Kidney (tissue), 14 donors: ENCODE data around the gene EPYC. TPM values are rescaled to one million over a fixed set of nuclear protein-coding genes. Genes with fewer than 3 reads are reported as not detected.

Source experiments
- DNase-seq, 5 donors: peaks; one replicate each; pipeline ENCODE4 v3.0.0-alpha.2; 2013 to 2020
- FAIRE-seq: peaks from 2 replicates; lab custom pipeline; 2012; peaks lifted over from hg19 to GRCh38; lab: Jason Lieb, UNC
- H3K27ac ChIP-seq, 2 donors: one replicate each; pipeline ENCODE4 v1.7.0; 2013; ENCODE audit warnings: low read depth in 2 of 2, low read length in 2 of 2, inconsistent platforms in 1 of 2
- H3K27me3 ChIP-seq: one replicate; pipeline ENCODE4 v1.7.1; 2013; ENCODE audit warnings: low read length, inconsistent platforms; ENCODE audit not compliant: control insufficient read depth, insufficient read depth
- H3K36me3 ChIP-seq, 3 donors: one replicate each; pipeline versions ENCODE4 v1.7.0 to v1.7.1; 2013; ENCODE audit warnings: low read length in 3 of 3, control low read depth in 1 of 3, inconsistent platforms in 1 of 3; ENCODE audit not compliant: insufficient read depth in 3 of 3, control insufficient read depth in 2 of 3
- H3K4me1 ChIP-seq, 3 donors: one replicate each; pipeline versions ENCODE4 v1.7.0 to v1.7.1; 2013; ENCODE audit warnings: low read length in 3 of 3, inconsistent platforms in 1 of 3, low read depth in 1 of 3; ENCODE audit not compliant: control insufficient read depth in 2 of 3, insufficient read depth in 2 of 3
- H3K4me3 ChIP-seq, 3 donors: one replicate each; pipeline versions ENCODE4 v1.7.0 to v1.8.1; 2013; ENCODE audit warnings: low read length in 3 of 3, control low read depth in 1 of 3, inconsistent platforms in 1 of 3
- H3K9ac ChIP-seq, 3 donors: one replicate each; pipeline versions ENCODE4 v1.7.0 to v1.7.1; 2013; ENCODE audit warnings: low read length in 3 of 3, control low read depth in 1 of 3, inconsistent platforms in 1 of 3
- H3K9me3 ChIP-seq, 3 donors: one replicate each; pipeline versions ENCODE4 v1.7.0 to v1.7.1; 2013; ENCODE audit warnings: low read length in 3 of 3, control low read depth in 1 of 3, inconsistent platforms in 1 of 3; ENCODE audit not compliant: control insufficient read depth in 2 of 3, insufficient read depth in 1 of 3
- intact Hi-C: fragments of 100-400 bp; cut with DNase I; formaldehyde crosslinking; loops from one replicate; pipeline ENCODE4 v1.11.1; 2022
- polyA plus RNA-seq: library from polyadenylated mRNA; stranded (reverse); fragments of 350-450 nt; fragmentation: Illumina TruSeq; extraction: RNeasy Lipid Tissue Mini Kit (QIAGEN cat#74804); gene quantifications from one replicate; pipeline ENCODE4 v1.2.3, GENCODE V29; 2014; ENCODE audit warnings: low read depth, low replicate concordance; ENCODE audit not compliant: insufficient read depth
- total RNA-seq: library from RNA; stranded (reverse); fragmentation: NEBNext Ultra II Directional; extraction: Animal tissue kit (Norgen Biotek cat#: 25700); gene quantifications from one replicate; pipeline ENCODE4 v1.2.1, GENCODE V29; 2021
- TF ChIP-seq, protein P1 (sequence below): IDR thresholded peaks from 3 replicates; pipeline ENCODE4 v1.5.1; 2012; ENCODE audit warnings: mild to moderate bottlenecking, moderate library complexity, borderline replicate concordance; ENCODE audit not compliant: insufficient read depth; ENCODE audit errors: extremely low read depth
- donor health status: control.
- donor health status: control.
- donor health status: control.
- donor health status: control.
- donor health status: control.
- donor health status: DM: yes; HTN: yes; CAD: no.
- donor health status: Normal renal cell carcinoma (clear cell type).

Gene EPYC
- total and polyA plus RNA-seq, 2 donors from 2014 or later: not detected

DNA sequence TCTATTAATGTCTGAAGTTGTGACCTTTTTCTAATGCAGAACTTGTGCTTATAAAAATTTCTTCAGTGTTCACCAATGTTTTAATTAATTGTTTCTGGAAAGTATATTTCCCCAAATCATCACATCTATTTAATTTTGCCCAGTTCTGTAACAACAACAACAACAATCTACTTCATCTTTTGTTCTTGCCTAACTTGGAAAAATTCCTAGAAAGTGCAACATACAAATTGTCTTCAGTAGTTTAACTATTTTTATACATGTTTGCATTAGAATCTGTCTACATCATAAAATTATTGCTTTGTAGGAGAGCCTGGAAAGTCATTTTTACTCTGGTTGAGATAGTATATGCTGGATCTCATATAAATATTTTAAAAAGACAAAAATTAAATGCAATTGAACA is 88.3 kb downstream of the EPYC start:
- Histone ChIP-seq H3K27ac (no peak overlapping the region), H3K27me3 (no peaks in the 10 kb centered on the region), H3K4me1 (peaks cover 0 to under 1% (median 0%) of the 10 kb centered on the region in 3 donors), H3K36me3 (no peaks in the 10 kb centered on the region), H3K4me3 (no peak overlapping the region), H3K9me3 (no peaks in the 10 kb centered on the region), H3K9ac (no peak overlapping the region)
- intact Hi-C loops: no loop called here
- no peak for FAIRE-seq
- TF ChIP-seq, protein P1, sequence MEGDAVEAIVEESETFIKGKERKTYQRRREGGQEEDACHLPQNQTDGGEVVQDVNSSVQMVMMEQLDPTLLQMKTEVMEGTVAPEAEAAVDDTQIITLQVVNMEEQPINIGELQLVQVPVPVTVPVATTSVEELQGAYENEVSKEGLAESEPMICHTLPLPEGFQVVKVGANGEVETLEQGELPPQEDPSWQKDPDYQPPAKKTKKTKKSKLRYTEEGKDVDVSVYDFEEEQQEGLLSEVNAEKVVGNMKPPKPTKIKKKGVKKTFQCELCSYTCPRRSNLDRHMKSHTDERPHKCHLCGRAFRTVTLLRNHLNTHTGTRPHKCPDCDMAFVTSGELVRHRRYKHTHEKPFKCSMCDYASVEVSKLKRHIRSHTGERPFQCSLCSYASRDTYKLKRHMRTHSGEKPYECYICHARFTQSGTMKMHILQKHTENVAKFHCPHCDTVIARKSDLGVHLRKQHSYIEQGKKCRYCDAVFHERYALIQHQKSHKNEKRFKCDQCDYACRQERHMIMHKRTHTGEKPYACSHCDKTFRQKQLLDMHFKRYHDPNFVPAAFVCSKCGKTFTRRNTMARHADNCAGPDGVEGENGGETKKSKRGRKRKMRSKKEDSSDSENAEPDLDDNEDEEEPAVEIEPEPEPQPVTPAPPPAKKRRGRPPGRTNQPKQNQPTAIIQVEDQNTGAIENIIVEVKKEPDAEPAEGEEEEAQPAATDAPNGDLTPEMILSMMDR: no peak
- DNase-seq: peak in 1 of 5 donors; percentile 28

DNA sequence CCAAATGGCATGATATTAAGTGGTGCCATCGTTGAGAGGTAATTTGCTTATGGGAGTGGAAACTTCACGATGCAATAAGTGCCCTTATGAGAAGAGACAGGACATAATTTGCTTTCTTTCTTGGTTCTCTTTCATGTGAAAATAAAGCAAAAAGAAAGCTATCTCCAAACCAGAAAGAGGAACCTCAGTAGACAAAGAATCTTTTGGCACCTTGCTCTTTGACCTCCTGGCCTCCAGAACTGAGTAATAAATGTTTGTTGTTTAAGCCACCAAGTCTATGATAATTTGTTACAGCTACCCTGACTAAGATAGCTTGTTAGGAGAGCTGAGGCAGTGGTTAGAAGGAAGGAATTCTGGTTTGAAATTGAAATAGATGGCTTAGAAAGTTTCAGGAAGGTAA is 89.4 kb downstream of the EPYC start:
- H3K27me3 ChIP-seq: no peaks in the 10 kb centered on the region
- intact Hi-C loops: no loop called here
- H3K9me3 ChIP-seq: no peaks in the 10 kb centered on the region
- H3K4me1 ChIP-seq: no peaks in the 10 kb centered on the region
- DNase-seq: no peak
- TF ChIP-seq, protein P1: no peak
- FAIRE-seq: no peak
- no peak overlapping the region for H3K27ac ChIP-seq
- H3K4me3 ChIP-seq: no peak overlapping the region
- no peaks in the 10 kb centered on the region for H3K36me3 ChIP-seq
- no peak overlapping the region for H3K9ac ChIP-seq

Other genes with a start within 250 kb of the EPYC start
- not detected for gene CCER1, start 49.8 kb downstream of the EPYC start, total RNA-seq
- gene CCER1, start 49.8 kb downstream of the EPYC start, polyA plus RNA-seq: not detected
- gene KERA, start 53.1 kb upstream of the EPYC start, total RNA-seq: not detected
- not detected for gene KERA, start 53.1 kb upstream of the EPYC start, polyA plus RNA-seq
- gene LUM, start 106.5 kb upstream of the EPYC start, total RNA-seq: 185 TPM
- 102 TPM for gene LUM, start 106.5 kb upstream of the EPYC start, polyA plus RNA-seq
- gene DCN, start 177.8 kb upstream of the EPYC start, total RNA-seq: 317 TPM
- gene DCN, start 177.8 kb upstream of the EPYC start, polyA plus RNA-seq: 239 TPM